NCI-H69 (cell line): ENCODE measurements around the gene FRMPD4.
"Not testable (repeated sequence)": the region's sequence is repeated elsewhere in the genome, so short reads cannot be mapped to it uniquely, and the experiment has no call there.

Source experiments
- DNase-seq: peaks from one replicate; lab custom pipeline; 2025; lab: John Stamatoyannopoulos, UW

The FRMPD4 gene

GRCh38 chrX:12138361-12139313, at the start of gene FRMPD4:
Gene FRMPD4 (plus strand): TSS chrX:12138473. CDS start chrX:12138972, 499 bp downstream.
- peak; percentile 85 for DNase-seq

GRCh38 chrX:12089740-12090139, 48.5 kb upstream of the FRMPD4 start:
- no peak for DNase-seq

- DNase-seq: no peak
Measured at GRCh38 chrX:12113321-12113720, 25.0 kb upstream of the FRMPD4 start.

- peak; percentile 30 for DNase-seq
Measured at GRCh38 chrX:12115377-12115776, 22.9 kb upstream of the FRMPD4 start.

- no peak for DNase-seq
Measured at GRCh38 chrX:12118134-12118533, 20.1 kb upstream of the FRMPD4 start.

GRCh38 chrX:12128017-12128416, 10.3 kb upstream of the FRMPD4 start:
- peak; percentile 1 for DNase-seq

GRCh38 chrX:12137951-12138360, 317 bp upstream of the FRMPD4 start:
- peak; percentile 81 for DNase-seq

- peak; percentile 87 for DNase-seq
Measured at GRCh38 chrX:12139934-12140611, 1.8 kb downstream of the FRMPD4 start.

- DNase-seq: no peak
Measured at GRCh38 chrX:12141511-12141910, 3.2 kb downstream of the FRMPD4 start.

GRCh38 chrX:12142661-12143060, 4.4 kb downstream of the FRMPD4 start:
- no peak for DNase-seq

GRCh38 chrX:12145402-12145801, 7.1 kb downstream of the FRMPD4 start:
- DNase-seq: peak; percentile 6

- DNase-seq: peak; percentile 14
Measured at GRCh38 chrX:12149670-12150407, 11.6 kb downstream of the FRMPD4 start.

- no peak for DNase-seq
Measured at GRCh38 chrX:12153317-12153716, 15.0 kb downstream of the FRMPD4 start.

GRCh38 chrX:12153741-12154140, 15.5 kb downstream of the FRMPD4 start:
- DNase-seq: peak; percentile 5

- peak; percentile 80 for DNase-seq
Measured at GRCh38 chrX:12159799-12160198, 21.5 kb downstream of the FRMPD4 start.

GRCh38 chrX:12162420-12162819, 24.1 kb downstream of the FRMPD4 start:
- peak; percentile 73 for DNase-seq

- not testable (repeated sequence) for DNase-seq
Measured at GRCh38 chrX:12164180-12164579, 25.9 kb downstream of the FRMPD4 start.

- no peak for DNase-seq
Measured at GRCh38 chrX:12170755-12171154, 32.5 kb downstream of the FRMPD4 start.

GRCh38 chrX:12174358-12174757, 36.1 kb downstream of the FRMPD4 start:
- no peak for DNase-seq

GRCh38 chrX:12197030-12197429, 58.8 kb downstream of the FRMPD4 start:
- DNase-seq: no peak

GRCh38 chrX:12206413-12206812, 68.1 kb downstream of the FRMPD4 start:
- DNase-seq: no peak

GRCh38 chrX:12210196-12210815, 72.0 kb downstream of the FRMPD4 start:
- no peak for DNase-seq
